GM23338 (cell line): ENCODE data around the gene PSMB8. TPM values are rescaled to one million over a fixed set of nuclear protein-coding genes. Genes with fewer than 3 reads are reported as not detected.

Experiments used
- ATAC-seq: fragments of 200-7000 bp; cut with Tn5 transposase; 3 replicates; pipeline ENCODE4 v1.9.1; 2020
- DNase-seq: peaks from one replicate; pipeline ENCODE4 v3.0.0-alpha.2; 2015; ENCODE audit warnings: low spot score
- H2AFZ ChIP-seq: fragments of 200-600 bp; sonication (generic); 2 replicates; pipeline ENCODE4 v1.8.0; 2016; ENCODE audit warnings: antibody characterized with exemption, mild to moderate bottlenecking, moderate library complexity
- H3F3A ChIP-seq: fragments of 200-600 bp; sonication (generic); replicated peaks from 2 replicates; pipeline ENCODE4 v1.8.0; 2017; ENCODE audit warnings: antibody characterized with exemption, mixed run types, low read depth
- H3K27ac ChIP-seq: fragments of 200-600 bp; sonication (generic); 2 replicates; pipeline ENCODE4 v1.6.1; 2016; ENCODE audit warnings: low read depth
- H3K27me3 ChIP-seq: fragments of 200-600 bp; sonication (generic); 2 replicates; pipeline ENCODE4 v1.8.0; 2016; ENCODE audit warnings: mild to moderate bottlenecking, mixed run types, moderate library complexity; ENCODE audit not compliant: insufficient read depth
- H3K36me3 ChIP-seq: fragments of 200-600 bp; sonication (generic); 2 replicates; pipeline ENCODE4 v1.8.0; 2016; ENCODE audit warnings: mild to moderate bottlenecking; ENCODE audit not compliant: insufficient read depth
- H3K4me1 ChIP-seq: fragments of 200-600 bp; sonication (generic); 2 replicates; pipeline ENCODE4 v1.8.0; 2016; ENCODE audit warnings: mild to moderate bottlenecking, moderate library complexity; ENCODE audit not compliant: insufficient read depth
- H3K4me2 ChIP-seq: fragments of 200-600 bp; sonication (generic); 2 replicates; pipeline ENCODE4 v1.7.1; 2017; ENCODE audit warnings: mixed run types
- H3K4me3 ChIP-seq: fragments of 200-600 bp; sonication (generic); 2 replicates; pipeline ENCODE4 v1.6.1; 2016; ENCODE audit warnings: mixed run types
- H3K79me2 ChIP-seq: fragments of 200-600 bp; sonication (generic); replicated peaks from 2 replicates; pipeline ENCODE4 v1.8.0; 2017; ENCODE audit warnings: mild to moderate bottlenecking; ENCODE audit not compliant: insufficient read depth
- H3K9me2 ChIP-seq: fragments of 200-600 bp; sonication (generic); 2 replicates; pipeline ENCODE4 v1.8.0; 2017; ENCODE audit not compliant: insufficient read depth
- H4K20me1 ChIP-seq: fragments of 200-600 bp; sonication (generic); replicated peaks from 2 replicates; pipeline ENCODE4 v1.8.0; 2017; ENCODE audit warnings: mild to moderate bottlenecking; ENCODE audit not compliant: insufficient read depth
- H3K27ac Mint-ChIP-seq: 2 replicates; pipeline ENCODE4 v1.8.0; 2020; ENCODE audit warnings: inconsistent platforms, mild to moderate bottlenecking, moderate library complexity, mixed read lengths
- H3K27me3 Mint-ChIP-seq: 3 replicates; pipeline ENCODE4 v1.8.0; 2022; ENCODE audit warnings: low read depth, mild to moderate bottlenecking, moderate library complexity, mixed read lengths, inconsistent platforms; ENCODE audit not compliant: insufficient read depth, poor library complexity
- H3K36me3 Mint-ChIP-seq: 3 replicates; pipeline ENCODE4 v1.8.0; 2021; ENCODE audit warnings: low read depth, mild to moderate bottlenecking, inconsistent platforms, moderate library complexity, mixed read lengths
- H3K4me1 Mint-ChIP-seq: 3 replicates; pipeline ENCODE4 v1.8.0; 2020; ENCODE audit warnings: mild to moderate bottlenecking, inconsistent platforms, mixed read lengths
- H3K4me3 Mint-ChIP-seq: 3 replicates; pipeline ENCODE4 v1.8.0; 2021; ENCODE audit warnings: moderate library complexity, mild to moderate bottlenecking, inconsistent platforms, mixed read lengths
- H3K9me3 Mint-ChIP-seq: 3 replicates; pipeline ENCODE4 v1.8.0; 2020; ENCODE audit warnings: moderate library complexity, mild to moderate bottlenecking, inconsistent platforms, mixed read lengths
- CREB1 ChIP-seq: fragments of 250-450 bp; sonication (Bioruptor Pico); IDR thresholded peaks from 2 replicates; pipeline ENCODE4 v1.5.0; 2020; ENCODE audit warnings: low read depth, mild to moderate bottlenecking, moderate library complexity
- CTCF ChIP-seq, 2 experiments: fragments of 200-600 bp in 1 of 2; sonication (generic) in 1 of 2; conservative IDR thresholded peaks; 2 replicates each; pipeline versions ENCODE4 v1.5.1 to v1.6.1; 2016 to 2017; ENCODE audit warnings: antibody characterized with exemption in 2 of 2, low read depth in 2 of 2, mild to moderate bottlenecking in 2 of 2, moderate library complexity in 1 of 2
- ETS1 ChIP-seq: IDR thresholded peaks from 2 replicates; pipeline ENCODE4 v1.6.1; 2016; ENCODE audit warnings: antibody characterized with exemption
- EZH2 ChIP-seq: fragments of 200-600 bp; sonication (generic); IDR thresholded peaks from one replicate; pipeline ENCODE4 v1.8.0; 2017; ENCODE audit warnings: antibody characterized with exemption, mild to moderate bottlenecking, low read depth; ENCODE audit not compliant: unreplicated experiment
- EZH2phosphoT487 ChIP-seq: fragments of 200-600 bp; sonication (generic); IDR thresholded peaks from one replicate; pipeline ENCODE4 v1.8.1; 2018; ENCODE audit warnings: antibody characterized with exemption; ENCODE audit not compliant: unreplicated experiment
- JUNB ChIP-seq: IDR thresholded peaks from one replicate; pipeline ENCODE4 v1.6.1; 2016; ENCODE audit warnings: antibody characterized with exemption; ENCODE audit not compliant: unreplicated experiment
- NANOG ChIP-seq: IDR thresholded peaks from 2 replicates; pipeline ENCODE4 v1.6.1; 2016; ENCODE audit warnings: antibody characterized with exemption, borderline replicate concordance
- POLR2AphosphoS5 ChIP-seq: IDR thresholded peaks from 2 replicates; pipeline ENCODE4 v1.6.1; 2016; ENCODE audit warnings: antibody characterized with exemption, low read depth
- REST ChIP-seq: IDR thresholded peaks from one replicate; pipeline ENCODE4 v1.6.1; 2018; ENCODE audit warnings: antibody characterized with exemption; ENCODE audit not compliant: unreplicated experiment
- STAT1 ChIP-seq: IDR thresholded peaks from one replicate; pipeline ENCODE4 v1.6.1; 2016; ENCODE audit warnings: antibody characterized with exemption; ENCODE audit not compliant: unreplicated experiment
- ZNF114 ChIP-seq: fragments of 250-450 bp; sonication (Bioruptor Pico); IDR thresholded peaks from 2 replicates; pipeline ENCODE4 v1.5.0; 2020; ENCODE audit warnings: mild to moderate bottlenecking, moderate library complexity
- ZNF331 ChIP-seq: fragments of 250-450 bp; sonication (Bioruptor Pico); IDR thresholded peaks from 2 replicates; pipeline ENCODE4 v1.5.0; 2020; ENCODE audit warnings: low read depth, mild to moderate bottlenecking, moderate library complexity
- ZNF462 ChIP-seq: fragments of 250-450 bp; sonication (Bioruptor Pico); IDR thresholded peaks from 2 replicates; pipeline ENCODE4 v1.5.0; 2020; ENCODE audit warnings: mild to moderate bottlenecking, moderate library complexity
- polyA plus RNA-seq: library from polyadenylated mRNA; unstranded; fragments of >200 nt; fragmentation: Nextera tagmentation; extraction: Ambion mirVana; gene quantifications from 2 replicates; pipeline ENCODE4 v1.2.1, GENCODE V29; 2016
- total RNA-seq: library from RNA; depleted of rRNA; stranded (reverse); fragments of >200 nt; shearing (Covaris generic); gene quantifications from 2 replicates; pipeline ENCODE4 v1.2.3, GENCODE V29; 2014

The PSMB8 gene
- total and polyA plus RNA-seq, 2 experiments from 2014 or later: 16.5 to 27.6 TPM

GRCh38 chr6:32796848-32797776 is 46.7 kb downstream of the PSMB8 start:
- peak overlapping the region; percentile 97 for H2AFZ ChIP-seq
- peak; percentile 91 for DNase-seq
- no peaks in the 10 kb centered on the region for H3K27me3 ChIP-seq
- no peaks in the 10 kb centered on the region for H3F3A ChIP-seq
- no peaks in the 10 kb centered on the region for H3K36me3 ChIP-seq
- peaks cover 3% of the 10 kb centered on the region for H3K36me3 Mint-ChIP-seq
- H3K4me3 ChIP-seq: peak overlapping the region; percentile 31
- peaks cover 7% of the 10 kb centered on the region for H3K27me3 Mint-ChIP-seq
- no peak overlapping the region for H3K27ac Mint-ChIP-seq
- H3K9me2 ChIP-seq: no peaks in the 10 kb centered on the region
- peaks cover 12% of the 10 kb centered on the region for H3K9me3 Mint-ChIP-seq
- TF ChIP-seq REST (no peak), STAT1 (no peak), CTCF (conservative IDR thresholded peaks at IDR 0.05; ENCODE audit: low read depth in 2 of 2) (peak; percentile 82 to 90), ZNF462 (CRISPR knock-in tag) (no peak), CREB1 (0 out of 2 replicates have a peak, but pooled peaks have one; percentile 11), JUNB (no peak), ZNF331 (no peak), ZNF114 (CRISPR knock-in tag) (no peak), EZH2phosphoT487 (no peak), NANOG (no peak), POLR2AphosphoS5 (no peak), ETS1 (no peak), EZH2 (no peak)
- H4K20me1 ChIP-seq: no peaks in the 10 kb centered on the region
- peak overlapping the region; percentile 31 for H3K4me2 ChIP-seq
- H3K4me3 Mint-ChIP-seq: peak overlapping the region; percentile 67
- H3K79me2 ChIP-seq: no peaks in the 10 kb centered on the region
- ATAC-seq: peak; percentile 88
- no peak overlapping the region for H3K27ac ChIP-seq
- H3K4me1 Mint-ChIP-seq: peaks cover 14% of the 10 kb centered on the region; the same call in 2 of the 3 replicates
- H3K4me1 ChIP-seq: 0 out of 2 replicates have a peak, but pooled peaks cover 4% of the 10 kb centered on the region
